Cardiac ventricle fibroblast (primary cell): ENCODE data around the gene RNASEH1. TPM values are rescaled to one million over a fixed set of nuclear protein-coding genes. Genes with fewer than 3 reads are reported as not detected.

Source experiments
- total RNA-seq: library from RNA; depleted of rRNA; stranded (reverse); fragments of >200 nt; gene quantifications from 2 replicates; pipeline ENCODE4 v1.2.3, GENCODE V29; 2015

Gene RNASEH1, protein sequence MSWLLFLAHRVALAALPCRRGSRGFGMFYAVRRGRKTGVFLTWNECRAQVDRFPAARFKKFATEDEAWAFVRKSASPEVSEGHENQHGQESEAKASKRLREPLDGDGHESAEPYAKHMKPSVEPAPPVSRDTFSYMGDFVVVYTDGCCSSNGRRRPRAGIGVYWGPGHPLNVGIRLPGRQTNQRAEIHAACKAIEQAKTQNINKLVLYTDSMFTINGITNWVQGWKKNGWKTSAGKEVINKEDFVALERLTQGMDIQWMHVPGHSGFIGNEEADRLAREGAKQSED
- 16.5 and 19.3 TPM in 2 replicates for total RNA-seq

DNA sequence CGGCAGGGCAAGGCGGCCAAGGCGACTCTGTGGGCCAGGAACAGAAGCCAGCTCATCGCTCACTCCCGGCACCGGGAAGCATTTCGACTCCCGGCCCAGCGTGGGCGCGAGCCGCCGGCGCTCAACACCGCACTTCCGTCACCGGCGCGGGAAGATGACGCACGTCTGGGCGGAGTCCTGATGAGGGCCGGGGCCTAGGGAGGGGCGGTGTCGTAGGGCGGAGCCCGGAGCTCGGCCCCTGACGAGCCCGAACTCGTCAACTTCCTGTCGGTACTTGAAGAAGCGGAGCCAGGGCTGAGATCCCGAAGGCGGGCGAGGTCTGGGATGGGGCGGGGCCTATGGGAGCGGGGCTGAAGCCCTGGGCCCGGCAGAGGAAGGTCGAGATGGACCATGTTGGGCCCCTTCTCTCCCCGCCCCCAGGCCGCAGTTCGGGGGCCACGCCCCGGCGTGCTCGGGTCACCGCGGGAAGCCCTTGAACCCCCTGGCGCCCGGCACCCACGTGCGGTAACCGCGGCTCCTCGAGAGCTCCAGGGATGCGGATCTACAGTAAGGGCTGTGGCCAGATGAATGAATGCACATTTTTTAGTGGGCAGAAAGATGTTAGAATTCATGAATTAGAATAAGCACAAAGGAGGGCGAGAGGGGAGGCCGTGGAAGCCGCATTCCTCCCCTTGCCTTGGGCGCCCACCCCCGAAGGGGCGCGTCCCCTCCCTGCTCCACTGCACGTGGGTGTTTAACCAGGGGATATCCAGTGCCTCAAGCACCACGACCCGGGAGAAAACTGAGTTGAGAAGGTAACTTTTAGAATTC, at the start of gene RNASEH1:
TSS of gene RNASEH1 (minus strand) at position 129 of the 810 bp plus-strand sequence. CDS start at position 56, 73 bp downstream.

DNA sequence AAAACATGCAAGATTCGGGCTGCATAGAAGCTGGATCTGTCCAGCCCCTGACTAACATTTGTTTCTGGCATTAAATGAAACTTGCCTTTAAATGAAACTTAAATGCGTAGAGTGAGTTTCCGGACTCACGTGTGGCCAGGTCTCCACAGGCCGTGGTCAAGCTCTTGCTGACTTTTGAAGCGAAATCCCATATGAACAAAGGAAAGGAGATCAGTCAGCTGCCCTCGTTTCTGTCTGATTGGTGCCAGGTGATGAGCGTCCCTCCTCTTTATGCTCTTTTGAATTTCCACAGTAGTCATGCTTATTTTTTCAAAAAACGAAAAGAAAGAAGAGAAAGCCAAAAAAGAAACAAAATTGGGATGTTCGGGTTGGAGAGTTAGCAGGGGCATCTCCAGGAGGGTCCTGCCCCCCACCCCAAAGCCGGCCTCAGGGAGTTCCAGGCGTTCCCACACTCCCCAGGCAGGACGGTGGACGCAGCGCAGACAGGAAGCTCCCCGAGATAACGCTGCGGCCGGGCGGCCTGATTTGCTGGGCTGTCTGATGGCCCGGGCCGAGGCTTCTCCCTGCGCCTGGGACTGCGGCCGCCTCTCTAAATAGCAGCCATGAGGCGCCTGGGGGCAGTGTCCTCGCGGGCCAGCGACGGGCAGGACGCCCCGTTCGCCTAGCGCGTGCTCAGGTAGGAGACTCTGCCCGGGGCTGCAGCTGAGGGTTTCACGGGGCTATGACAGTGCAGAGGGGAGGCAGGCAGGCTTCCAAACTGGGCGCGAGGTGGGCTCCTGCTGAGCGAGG, 36.6 kb upstream of the RNASEH1 start, which contains the start of gene COLEC11:
TSS of gene COLEC11 (plus strand) at position 620 of the 789 bp plus-strand sequence. CDS start 9,229 bp downstream, outside the sequence.

DNA sequence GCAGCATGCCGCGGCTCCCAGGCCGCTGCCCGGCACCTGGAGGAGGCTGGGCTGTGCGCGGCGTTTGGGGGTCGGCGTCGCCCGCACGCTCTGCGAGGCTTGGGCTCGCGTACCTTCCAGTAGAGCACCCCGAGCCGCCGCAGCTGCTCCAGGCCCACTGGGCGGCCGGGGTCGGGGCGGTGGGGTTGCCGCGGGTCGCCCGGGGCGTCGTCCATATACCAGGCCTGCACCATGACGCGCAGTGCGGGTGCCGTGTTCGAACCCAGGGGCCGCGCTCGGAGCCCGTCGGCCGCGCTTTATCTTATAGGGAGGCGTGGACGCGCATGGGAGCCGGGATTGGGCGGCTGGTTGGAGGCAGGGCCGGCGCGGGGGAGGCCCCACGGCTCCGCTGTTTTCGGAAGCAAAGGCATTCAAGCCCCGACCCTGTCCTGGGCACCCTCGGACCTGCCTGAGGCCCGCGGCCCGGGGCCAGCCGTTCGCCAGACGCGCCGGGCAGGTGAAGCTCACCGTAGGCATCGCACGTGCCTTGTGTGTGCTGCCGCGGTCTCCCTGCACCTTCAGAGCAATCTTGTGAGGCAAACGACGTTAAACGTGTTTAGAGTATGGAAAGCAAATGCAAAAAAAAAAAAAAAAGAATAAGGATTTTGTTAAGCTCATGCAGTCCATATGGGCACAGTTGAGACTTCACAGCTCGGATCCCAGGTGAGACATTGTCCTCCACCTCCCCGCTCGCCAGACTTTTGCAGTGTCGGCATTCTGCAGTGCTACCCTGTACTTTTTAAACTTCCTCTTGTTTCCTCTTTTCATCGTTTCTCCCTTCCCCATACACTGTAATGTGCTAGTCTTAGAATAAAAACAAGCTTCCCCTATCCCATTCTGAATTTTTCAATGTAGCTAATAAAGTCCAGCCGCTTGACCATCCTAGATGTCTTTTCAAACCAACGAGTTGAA, 38.6 kb downstream of the RNASEH1 start, which contains the start of gene ADI1:
TSS of gene ADI1 (minus strand) at position 277 of the 951 bp plus-strand sequence. CDS start at position 233, 44 bp downstream.

Other genes with a start within 250 kb of the RNASEH1 start
- 14.8 and 17.1 TPM in 2 replicates for gene EIPR1, start 180.5 kb downstream of the RNASEH1 start, total RNA-seq
- 57.0 and 59.6 TPM in 2 replicates for gene TRAPPC12, start 178.6 kb downstream of the RNASEH1 start, total RNA-seq
- 58.0 and 75.1 TPM in 2 replicates for gene ADI1, start 38.8 kb downstream of the RNASEH1 start, total RNA-seq
- gene RPS7, start 16.9 kb upstream of the RNASEH1 start, total RNA-seq: 3,219 and 3,585 TPM in 2 replicates
- gene COLEC11, start 36.8 kb upstream of the RNASEH1 start, total RNA-seq: 8.2 and 13.2 TPM in 2 replicates
- gene ALLC, start 99.9 kb upstream of the RNASEH1 start, total RNA-seq: not detected in 2 replicates
- gene DCDC2C, start 145.2 kb upstream of the RNASEH1 start, total RNA-seq: not detected in 2 replicates